ENCODE measurements around the gene MIEN1.
"Not testable (repeated sequence)": the region's sequence is repeated elsewhere in the genome, so short reads cannot be mapped to it uniquely, and the experiment has no call there.

MIEN1 gene

GRCh38 chr17:39739885-39740356 is 9.6 kb upstream of the MIEN1 start:
- DNase-seq (ENCODE audit: low read depth): no peak

DNA sequence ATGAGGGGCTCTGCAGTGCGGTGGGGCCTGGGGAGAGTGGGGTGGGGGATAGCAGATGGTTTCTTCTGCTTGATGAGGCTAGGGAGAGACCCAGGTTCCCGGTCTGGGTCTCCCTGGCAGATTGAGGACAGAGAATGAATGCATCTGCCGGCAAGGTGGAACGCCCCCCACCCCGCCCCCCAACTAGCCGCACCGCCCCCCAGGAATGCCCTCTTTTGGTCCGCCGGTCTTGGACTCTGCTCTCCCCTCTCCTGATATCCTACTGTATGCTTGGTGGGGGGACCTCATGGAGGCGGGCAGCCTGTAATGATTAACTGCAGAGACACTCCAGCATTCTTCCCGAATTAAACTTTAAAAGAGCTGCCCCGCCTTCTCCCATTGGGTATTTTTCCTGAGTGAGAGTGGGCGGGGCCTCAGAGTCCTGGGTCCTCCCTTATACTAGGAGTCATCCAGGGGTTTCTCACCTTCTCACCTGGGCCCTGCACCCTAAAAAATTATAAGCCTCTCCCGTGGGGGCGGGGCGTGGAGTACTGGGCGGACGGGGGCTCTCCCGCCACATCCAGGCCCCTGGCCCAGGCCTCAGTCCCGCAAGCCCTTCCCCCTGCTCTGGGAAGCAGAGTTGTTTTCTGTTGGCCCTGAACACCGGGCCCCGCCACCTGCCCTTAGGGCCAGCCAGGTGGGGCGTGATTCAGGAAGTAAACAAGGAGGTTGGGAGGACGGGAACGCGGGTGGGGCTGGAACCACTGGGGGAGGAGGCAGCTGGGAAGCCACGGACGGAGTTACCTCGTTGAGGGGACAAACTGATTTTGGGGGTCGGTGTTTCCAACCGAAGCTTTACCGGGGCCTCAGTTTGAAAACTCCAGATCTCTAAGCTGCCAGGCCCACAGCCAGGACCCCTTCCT is 8.9 kb upstream of the MIEN1 start:
- DNase-seq (ENCODE audit: low read depth): no peak

DNA sequence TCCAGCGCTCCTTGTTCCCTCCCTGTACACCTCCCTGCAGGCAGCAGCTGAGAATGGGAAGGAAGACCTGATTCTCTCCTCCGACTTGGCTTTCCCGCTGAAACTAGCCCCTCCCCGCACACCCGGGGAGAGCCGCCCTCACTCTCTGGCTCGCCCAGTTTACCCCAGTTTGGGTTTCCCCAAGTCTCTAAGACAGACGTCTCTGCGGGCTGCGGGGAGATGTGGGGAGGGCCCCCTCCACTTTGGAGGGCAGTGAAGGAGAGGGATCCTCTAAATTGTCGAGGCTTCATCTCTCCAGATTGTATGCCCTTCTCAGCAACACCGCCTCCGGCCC is 8.2 kb upstream of the MIEN1 start:
- peak; percentile 36 for DNase-seq (ENCODE audit: low read depth)

- DNase-seq (ENCODE audit: low read depth): no peak
These were observed 7.6 kb upstream of the MIEN1 start, which contains the start of gene GRB7 for GRCh38 chr17:39737760-39738567. Gene GRB7 (plus strand): TSS chr17:39737938. CDS start chr17:39742302, 4,364 bp downstream.

GRCh38 chr17:39737206-39737759 is 7.0 kb upstream of the MIEN1 start:
- no peak for DNase-seq (ENCODE audit: low read depth)

GRCh38 chr17:39736319-39737165 is 6.2 kb upstream of the MIEN1 start:
- DNase-seq (ENCODE audit: low read depth): no peak

- DNase-seq (ENCODE audit: low read depth): no peak
These were observed 5.5 kb upstream of the MIEN1 start for GRCh38 chr17:39735882-39736281.

GRCh38 chr17:39732586-39732985 is 2.3 kb upstream of the MIEN1 start:
- no peak for DNase-seq (ENCODE audit: low read depth)

DNA sequence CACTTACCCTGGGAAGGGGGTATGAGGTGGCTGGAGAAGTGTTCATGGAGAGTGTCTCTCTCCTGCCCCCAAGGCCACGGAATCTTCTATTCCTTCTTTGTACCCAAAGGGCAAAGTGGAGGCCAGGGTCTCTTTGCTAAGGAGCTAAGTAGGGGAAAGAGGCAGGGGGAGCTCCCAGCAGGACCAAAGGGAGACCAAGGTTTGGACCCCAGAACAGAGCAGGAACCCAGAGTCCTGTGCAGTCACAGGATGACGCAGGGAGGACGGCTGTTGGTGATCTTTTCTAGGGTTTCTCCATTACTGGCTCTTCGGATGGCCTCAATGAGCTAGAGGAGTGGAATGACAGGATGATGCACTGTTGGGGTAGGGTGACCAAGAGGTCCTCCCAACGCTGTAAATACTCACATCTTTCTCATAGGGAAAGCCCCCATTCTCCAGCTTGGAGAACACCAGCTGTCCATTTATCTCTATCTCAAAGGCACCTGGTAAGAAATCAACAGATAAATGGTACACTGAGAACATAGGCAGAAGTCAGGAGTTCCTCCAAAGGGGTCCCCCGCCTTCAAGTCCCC is 966 bp downstream of the MIEN1 start:
- DNase-seq (ENCODE audit: low read depth): no peak

- DNase-seq (ENCODE audit: low read depth): no peak
These were observed 2.8 kb downstream of the MIEN1 start for GRCh38 chr17:39727556-39727955.

DNA sequence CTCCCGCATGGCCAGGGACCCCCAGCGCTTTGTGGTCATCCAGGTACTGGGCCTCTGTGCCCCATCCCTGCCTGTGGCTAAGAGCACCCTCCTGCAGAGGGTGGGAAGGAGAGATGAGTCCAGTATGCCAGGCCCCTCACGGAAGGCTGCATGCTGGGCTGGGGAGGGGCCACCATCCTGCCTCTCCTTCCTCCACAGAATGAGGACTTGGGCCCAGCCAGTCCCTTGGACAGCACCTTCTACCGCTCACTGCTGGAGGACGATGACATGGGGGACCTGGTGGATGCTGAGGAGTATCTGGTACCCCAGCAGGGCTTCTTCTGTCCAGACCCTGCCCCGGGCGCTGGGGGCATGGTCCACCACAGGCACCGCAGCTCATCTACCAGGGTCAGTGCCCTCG is 3.7 kb downstream of the MIEN1 start:
- DNase-seq (ENCODE audit: low read depth): no peak

DNA sequence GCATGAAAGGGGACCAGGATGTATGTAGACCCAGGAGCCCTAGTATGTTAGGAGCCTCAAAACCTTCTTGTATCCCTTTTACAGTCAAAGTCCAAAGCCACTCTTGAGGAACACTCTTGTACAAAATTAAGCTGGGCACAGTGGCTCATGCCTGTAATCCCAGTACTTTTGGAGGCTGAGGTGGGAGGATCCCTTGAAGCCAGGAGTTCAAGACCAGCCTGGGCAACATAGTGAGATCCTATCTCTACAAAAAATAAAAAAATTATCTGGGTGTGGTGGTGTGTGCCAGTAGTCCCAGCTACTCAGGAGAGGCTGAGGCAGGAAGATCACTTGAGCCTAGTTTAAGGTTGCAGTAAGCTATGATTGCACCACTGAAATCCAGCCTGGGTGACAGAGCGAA is 4.4 kb downstream of the MIEN1 start:
- not testable (repeated sequence) for DNase-seq (ENCODE audit: low read depth)

GRCh38 chr17:39724731-39725130 is 5.6 kb downstream of the MIEN1 start:
- no peak for DNase-seq (ENCODE audit: low read depth)

GRCh38 chr17:39722965-39723848 is 7.1 kb downstream of the MIEN1 start:
- no peak for DNase-seq (ENCODE audit: low read depth)

DNA sequence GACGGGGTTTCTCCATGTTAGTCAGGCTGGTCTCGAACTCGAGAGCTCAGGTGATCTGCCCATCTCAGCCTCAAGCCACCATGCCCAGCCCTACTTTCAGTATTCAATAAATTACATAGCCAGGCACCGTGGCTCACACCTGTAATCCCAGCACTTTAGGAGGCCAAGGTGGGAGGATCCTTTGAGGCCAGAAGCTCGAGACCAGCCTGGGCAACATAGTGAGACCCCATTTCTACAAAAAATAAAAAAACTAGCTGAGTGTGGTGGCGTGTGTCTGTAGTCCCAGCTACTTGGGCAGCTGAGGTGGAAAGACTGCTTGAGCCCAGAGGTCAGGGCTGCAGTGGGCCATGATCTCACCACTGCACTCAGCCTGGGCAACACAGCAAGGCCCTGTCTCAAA is 8.2 kb downstream of the MIEN1 start:
- no peak for DNase-seq (ENCODE audit: low read depth)

DNA sequence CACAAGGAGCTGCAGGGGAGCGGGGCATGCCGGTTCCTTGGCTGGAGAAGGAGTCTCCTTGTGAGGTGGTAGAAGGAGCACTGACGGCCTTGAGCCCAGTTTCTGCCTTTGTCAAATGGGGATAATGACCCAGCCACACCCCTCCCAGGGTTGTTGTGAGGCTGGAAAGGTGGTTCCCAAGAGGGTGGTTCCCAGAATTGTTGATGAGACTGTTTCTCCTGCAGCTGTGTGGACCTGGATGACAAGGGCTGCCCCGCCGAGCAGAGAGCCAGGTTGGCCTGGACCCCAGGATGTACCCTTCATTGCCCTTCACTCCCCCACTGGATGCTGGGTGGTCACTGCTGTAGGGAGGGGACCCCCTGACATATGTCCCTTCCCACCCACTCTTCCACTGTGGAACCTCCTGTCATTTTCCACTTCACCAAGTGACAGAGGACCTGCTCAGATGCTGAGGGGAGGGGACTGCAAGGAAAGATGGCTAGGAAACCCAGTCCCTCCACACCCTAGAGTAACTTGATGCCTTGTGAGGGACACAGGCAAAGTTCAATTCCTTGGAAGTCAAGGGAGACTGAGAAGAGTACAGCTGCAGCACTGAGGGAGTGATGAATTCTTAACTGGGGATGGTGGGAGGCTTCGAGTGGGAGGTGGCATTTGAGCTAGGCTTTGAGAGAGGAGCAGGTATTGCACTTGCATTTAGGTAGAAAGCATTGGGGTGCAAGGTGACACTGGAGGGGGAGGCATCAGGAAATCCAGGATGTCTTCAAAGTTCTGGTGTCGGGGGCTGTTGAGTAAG is 10.6 kb downstream of the MIEN1 start:
- DNase-seq (ENCODE audit: low read depth): no peak

DNA sequence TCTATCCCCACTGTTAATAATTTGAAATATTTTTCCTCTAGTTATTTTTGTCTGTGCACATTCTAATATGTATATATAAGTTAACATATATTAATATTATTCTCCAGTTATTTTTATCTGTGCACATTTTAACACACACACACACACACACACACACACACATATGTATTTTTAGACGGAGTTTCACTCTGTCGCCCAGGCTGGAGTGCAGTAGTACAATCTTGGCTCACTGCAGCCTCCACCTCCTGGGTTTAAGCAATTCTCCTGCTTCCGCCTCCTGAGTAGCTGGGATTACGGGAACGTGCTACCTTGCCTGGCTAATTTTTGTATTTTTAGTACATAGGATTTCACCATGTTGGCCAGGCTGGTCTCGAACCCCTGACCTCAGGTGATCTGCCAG is 12.7 kb downstream of the MIEN1 start:
- no peak for DNase-seq (ENCODE audit: low read depth)

DNA sequence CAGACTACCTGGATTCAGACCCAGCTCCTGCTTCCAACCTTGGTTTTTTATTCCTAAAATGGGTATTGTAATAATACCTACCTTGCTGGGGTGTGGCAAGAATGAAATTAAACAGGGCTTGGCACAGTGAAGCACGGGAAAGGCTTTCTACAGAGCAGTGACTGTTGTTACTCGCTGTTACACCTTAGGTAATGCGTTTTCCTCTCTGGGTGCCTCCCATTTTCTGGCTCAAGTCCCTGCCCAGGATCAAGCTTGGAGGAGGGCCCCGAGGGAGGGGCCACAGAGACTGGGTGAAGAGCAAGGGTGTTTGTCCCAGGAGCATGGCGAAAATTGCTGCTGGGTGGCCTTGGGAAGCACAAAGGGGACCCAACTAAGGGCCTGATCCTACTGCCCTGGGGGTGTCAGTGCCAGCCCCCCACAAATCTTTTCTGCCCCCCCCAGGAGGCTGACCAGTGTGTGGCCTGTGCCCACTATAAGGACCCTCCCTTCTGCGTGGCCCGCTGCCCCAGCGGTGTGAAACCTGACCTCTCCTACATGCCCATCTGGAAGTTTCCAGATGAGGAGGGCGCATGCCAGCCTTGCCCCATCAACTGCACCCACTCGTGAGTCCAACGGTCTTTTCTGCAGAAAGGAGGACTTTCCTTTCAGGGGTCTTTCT is 13.3 kb downstream of the MIEN1 start:
- no peak for DNase-seq (ENCODE audit: low read depth)
